ENCODE data around the gene ST6GALNAC3.

Gene ST6GALNAC3

GRCh38 chr1:76470166-76470565, 395.6 kb downstream of the ST6GALNAC3 start:
- no peak for DNase-seq

GRCh38 chr1:76471536-76471935, 397.0 kb downstream of the ST6GALNAC3 start:
- no peak for DNase-seq

DNA sequence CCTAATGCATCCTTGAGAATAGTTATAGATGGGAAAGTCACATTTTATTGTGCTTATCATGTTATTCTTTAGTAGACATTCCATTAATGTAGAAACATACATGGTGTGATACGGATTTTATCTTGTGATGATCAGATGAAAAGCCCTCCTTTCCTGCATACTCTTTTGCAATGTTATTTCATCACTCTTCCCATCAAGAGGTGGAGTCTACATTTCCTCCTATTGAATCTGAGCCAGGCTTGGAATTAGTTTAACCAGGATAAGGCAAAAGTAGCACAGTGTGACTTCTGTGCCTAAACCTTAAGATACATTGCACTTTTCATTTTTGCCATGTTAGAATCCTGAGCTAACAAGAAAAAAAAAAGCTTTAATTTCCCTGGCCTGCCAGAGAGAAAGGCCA, 399.0 kb downstream of the ST6GALNAC3 start:
- DNase-seq, result no peak

GRCh38 chr1:76474922-76475321, 400.4 kb downstream of the ST6GALNAC3 start:
- no peak for DNase-seq

- no peak for DNase-seq
Observed at GRCh38 chr1:76477156-76477555, 402.6 kb downstream of the ST6GALNAC3 start.

- no peak for DNase-seq
Observed at GRCh38 chr1:76480827-76481226, 406.3 kb downstream of the ST6GALNAC3 start.

DNA sequence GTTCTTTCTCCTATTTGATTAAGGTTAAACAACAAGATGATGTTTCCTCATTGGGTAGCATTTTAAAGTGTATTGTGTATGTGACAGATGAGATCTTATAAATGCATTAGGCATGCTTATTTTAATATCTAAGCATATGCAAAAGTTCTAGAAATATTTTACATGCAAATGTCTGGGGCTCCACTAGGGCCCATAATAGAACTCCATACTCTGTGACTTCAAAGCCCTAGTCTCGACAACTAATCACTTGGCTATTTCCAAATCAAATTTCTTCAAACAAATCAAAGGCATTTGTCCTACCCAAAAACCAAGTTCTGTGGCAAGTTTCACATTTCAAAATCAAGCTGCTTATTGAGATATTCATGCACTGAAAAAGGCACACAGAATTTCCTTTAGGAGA, 407.1 kb downstream of the ST6GALNAC3 start:
- DNase-seq, result no peak

DNA sequence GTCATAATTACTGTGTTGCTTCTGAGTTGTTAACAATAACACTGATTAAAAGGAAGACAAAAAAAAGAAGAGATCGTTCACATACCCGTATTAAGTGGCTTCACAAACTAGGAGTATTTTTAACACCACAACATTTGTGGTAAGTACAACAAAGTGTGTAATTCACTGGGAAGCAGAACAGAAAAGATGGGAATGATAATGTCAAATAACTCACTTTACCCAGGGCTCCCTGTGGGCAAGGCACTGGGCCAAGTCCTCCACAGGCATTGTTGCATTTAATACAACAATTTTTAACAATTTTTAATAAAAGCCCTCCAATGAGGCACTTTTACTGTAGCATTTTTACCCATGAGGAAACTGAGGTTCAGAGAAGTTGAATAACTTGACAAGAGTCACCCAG, 407.7 kb downstream of the ST6GALNAC3 start:
- no peak for DNase-seq

GRCh38 chr1:76491737-76492136, 417.2 kb downstream of the ST6GALNAC3 start:
- no peak for DNase-seq

DNA sequence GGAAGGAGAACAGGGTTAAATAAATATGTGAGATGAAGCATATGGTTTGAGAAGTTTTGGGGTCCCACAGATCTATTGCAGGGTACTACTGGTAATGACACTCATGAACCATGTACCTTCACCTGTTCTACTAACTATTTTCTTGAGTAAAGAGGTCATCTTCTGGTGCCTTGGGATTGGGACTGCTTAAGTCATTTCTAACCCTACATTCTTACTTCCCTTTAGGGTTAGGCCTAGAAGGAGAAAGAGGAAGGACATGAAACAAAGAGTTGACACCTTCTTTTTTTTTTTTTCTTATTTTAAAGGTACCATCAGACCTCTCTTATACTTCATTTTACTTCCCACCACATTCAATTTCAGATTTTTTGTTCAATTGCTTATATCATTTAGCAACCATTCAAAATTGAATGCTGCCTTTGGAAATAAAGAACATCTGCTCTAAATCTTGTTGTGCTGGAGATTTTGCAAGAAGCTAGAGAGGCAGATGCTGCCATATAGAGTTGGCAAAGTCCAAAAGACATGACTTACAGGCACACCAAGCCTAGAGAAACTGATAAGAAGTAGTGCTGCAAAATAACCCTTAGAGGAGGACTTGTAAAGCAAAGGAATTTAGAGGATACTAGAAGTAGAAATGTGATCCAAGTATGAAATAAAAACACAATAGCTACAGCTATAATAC, 418.3 kb downstream of the ST6GALNAC3 start:
- DNase-seq, result no peak

DNA sequence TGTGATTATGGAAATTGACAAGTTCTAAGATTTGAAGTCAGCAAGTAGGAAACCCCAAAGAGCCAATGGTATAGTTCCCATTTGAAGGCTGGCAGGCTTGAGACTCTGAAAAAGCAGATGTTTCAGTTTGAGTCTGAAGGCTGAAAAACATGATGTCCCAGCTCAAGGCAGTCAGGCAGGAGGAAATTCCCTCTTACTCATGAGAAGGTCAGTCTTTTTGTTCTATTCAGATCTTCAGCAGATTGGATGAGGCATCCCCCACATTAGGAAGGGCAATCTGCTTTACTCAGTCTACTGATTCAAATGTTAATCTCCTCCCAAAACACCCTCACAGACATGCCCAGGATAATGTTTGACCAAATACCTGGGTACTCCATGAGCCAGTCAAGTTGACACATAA, 420.3 kb downstream of the ST6GALNAC3 start:
- DNase-seq, result no peak

DNA sequence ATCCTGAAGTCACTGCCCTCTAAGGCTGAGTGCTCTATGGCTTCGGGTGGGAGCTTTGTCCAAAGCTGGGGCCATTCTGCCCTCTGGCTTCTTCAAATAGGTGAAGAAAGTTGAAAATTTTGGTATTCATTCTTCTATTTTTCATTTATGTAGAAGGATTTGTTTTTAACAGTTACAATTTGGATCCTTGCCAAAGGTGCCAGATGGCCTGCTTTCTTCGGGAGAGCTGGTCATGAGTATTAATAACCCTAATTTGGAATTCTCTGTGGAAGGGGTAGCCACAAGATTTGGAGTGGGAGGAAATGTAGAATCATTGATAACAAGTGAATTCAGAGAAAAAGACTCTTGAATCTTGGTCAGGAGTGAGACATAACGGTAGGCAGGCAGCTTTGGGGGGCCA, 422.3 kb downstream of the ST6GALNAC3 start:
- DNase-seq, result peak; percentile 32

GRCh38 chr1:76500116-76500515, 425.6 kb downstream of the ST6GALNAC3 start:
- DNase-seq, result no peak

DNA sequence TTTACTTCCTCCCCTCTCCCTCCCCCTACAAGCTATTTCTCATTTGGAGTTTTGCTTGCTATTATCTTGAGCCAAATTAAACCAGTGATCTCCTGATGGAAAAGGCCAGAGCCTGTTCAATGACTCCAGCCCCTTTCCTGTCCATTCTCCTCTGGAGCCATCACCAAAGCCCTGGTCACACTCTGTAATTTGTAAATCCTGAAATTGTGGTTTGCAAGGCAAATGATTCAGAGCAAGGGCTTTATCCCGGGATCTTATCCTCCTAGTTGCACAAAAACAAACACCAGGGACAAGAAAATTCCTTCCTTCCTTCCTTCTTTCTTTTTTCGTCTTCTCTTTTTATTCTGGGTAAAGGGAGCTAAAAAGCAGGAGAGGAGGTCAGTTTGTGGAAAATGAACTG, 426.6 kb downstream of the ST6GALNAC3 start:
- DNase-seq, result no peak

DNA sequence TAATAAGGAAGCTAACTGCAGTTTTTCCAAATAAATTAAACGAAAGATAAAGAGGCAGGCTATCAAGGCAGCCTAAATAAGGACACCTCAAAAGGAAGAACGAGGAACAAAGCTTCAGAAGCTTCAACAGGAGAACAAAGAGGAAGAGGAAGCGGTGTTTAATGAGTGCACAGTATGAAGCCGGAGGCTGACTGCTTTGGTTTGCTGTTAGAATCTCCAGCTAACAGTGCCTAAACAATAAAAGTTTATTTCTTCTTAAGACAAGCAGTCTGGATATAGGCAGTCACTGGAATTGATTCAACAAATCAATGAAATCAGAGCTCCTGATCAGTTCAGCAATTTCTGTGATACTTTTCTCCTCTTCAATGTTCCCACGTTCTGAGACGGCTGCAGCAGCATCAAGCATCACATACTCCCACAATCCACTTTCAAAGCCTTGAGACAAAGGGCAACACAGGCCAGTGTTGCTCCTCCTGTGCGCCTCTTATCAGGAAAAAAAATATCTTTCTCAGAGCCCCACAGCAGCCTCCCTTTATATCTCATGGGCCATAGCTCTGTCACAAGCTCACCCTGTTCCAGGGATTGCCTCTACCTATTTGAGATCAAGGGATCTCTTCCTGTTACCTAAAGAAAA, 427.2 kb downstream of the ST6GALNAC3 start:
- DNase-seq, result no peak

DNA sequence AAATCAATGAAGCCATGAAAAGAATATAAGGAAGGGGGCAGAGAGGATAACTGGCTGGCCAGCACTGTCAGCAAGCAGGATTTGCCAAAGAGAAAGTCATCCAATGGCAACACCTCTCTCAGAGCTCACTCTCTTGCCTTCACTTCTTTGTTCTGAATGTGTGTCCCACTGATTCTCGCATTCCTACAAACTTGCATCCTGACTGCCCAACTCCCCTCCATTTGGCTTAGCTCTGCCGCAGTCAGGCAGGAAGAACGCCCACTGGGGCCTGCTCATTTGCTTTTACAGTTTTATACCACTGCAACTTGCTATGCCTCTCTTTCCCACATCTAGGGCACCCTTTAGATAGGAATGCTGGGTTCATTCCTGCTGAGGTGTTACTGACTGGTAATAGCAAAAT, 428.6 kb downstream of the ST6GALNAC3 start:
- no peak for DNase-seq

DNA sequence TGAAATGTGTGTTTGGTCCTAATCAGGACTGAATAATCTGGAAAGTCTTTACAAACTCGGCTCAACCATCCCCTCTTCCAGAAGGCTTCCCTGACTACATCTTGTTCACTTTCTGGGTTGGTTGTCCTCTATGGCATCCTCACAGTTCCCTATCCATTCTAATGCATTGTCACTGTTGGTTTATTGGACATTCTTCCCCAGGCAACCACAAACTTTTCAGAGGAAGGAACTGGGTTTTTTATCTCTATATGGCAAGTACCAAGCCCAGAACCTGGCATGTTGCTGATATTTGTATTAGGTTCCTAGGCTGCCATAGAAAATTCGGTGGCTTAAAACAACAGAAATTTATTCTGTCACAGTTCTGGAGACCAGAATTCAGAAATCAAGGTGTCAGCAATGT, 429.2 kb downstream of the ST6GALNAC3 start:
- no peak for DNase-seq

DNA sequence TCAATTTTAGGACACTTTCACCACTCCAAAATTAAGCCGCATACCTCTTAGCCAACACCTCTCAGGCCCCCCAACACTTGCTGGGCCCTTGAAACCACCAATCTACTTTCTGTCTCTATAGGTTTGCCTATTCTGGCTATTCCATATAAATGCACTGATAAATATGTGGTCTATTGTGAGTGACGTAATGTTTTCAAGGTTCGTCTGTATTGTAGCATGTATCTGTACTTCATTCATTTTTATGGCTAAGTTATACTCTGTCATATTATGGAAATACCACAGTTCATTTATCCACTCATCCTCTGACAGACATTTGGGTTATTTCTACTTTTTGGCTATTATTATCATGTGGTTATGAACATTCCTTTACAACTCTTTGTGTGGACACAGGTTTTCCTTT, 432.8 kb downstream of the ST6GALNAC3 start:
- DNase-seq, result no peak

- no peak for DNase-seq
Observed at GRCh38 chr1:76508871-76509270, 434.3 kb downstream of the ST6GALNAC3 start.

- DNase-seq, result no peak
Observed at GRCh38 chr1:76510672-76511557, 436.4 kb downstream of the ST6GALNAC3 start.

DNA sequence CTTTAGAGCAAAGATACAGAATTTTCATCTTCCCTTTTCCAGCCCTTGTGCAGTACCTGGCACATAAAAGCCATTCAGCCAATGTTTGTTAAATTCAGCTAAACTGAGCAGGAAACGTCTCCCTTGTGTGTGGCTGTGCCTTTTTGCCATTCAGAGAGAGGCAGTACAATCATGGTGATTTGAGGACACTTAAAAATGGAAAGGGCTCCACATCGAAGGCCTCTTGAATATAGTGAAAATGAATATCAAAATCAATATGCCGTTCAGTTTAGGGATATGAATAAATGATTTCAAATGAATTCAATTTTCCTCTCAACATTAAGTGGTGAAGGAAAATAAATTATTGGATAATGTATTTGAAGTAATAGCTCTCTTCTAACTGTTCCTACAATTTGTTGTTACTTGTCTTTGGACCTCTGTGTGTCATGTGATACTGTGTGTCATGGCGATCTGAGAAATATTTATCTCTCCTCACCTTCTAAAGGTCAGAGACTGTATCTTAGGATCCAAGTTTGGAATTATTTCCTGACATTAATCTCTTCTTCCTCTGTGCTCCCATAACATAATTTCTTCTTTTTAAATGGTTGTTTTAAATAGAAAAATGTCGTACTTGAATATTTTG, 437.1 kb downstream of the ST6GALNAC3 start:
- no peak for DNase-seq

DNA sequence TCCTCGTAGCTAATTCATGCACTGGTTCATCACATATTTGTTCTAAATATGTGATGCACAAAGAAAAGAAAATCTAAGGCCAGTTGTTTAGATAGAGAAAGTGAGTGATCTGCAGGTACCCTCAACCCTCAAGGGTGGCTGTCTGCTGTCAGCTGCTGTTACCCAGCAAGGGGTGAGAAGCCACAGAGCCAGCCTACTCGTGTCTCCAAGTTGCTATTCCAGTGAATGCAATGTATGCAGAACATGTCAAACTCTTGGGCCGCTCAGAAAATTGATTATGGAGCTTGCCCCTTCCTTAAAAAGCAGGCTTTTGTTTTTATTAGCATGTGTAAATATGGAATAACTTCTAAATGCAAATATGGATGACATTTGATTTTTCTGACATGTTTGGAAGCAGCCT, 456.4 kb downstream of the ST6GALNAC3 start:
- DNase-seq, result no peak

GRCh38 chr1:76541618-76542017, 467.1 kb downstream of the ST6GALNAC3 start:
- no peak for DNase-seq

All from DMS 273 treated with DMSO at 0.1 percent for 48 hours (cell line).